Body of pancreas (tissue), 4 donors: Measurements from ENCODE around the gene CREB5. TPM values are rescaled to one million over a fixed set of nuclear protein-coding genes. Genes with fewer than 3 reads are reported as not detected.

Experiments
- ATAC-seq: fragments of 150-250 bp; one replicate; pipeline ENCODE4 v1.9.1; 2016
- DNase-seq, 4 donors: peaks; one replicate each; pipeline ENCODE4 v3.0.0-alpha.2; 2019
- H3K27ac ChIP-seq, 4 donors: fragments of 200-600 bp; sonication (generic); 1 replicate in 3 of 4; 2 replicates in 1 of 4; pipeline versions ENCODE4 v1.5.1 to v1.6.1; 2016 to 2019; ENCODE audit warnings: mild to moderate bottlenecking in 1 of 4, mixed read lengths in 1 of 4, moderate library complexity in 1 of 4
- H3K27me3 ChIP-seq, 2 donors: fragments of 200-600 bp; sonication (generic); one replicate each; pipeline ENCODE4 v1.6.0; 2016; ENCODE audit warnings: mild to moderate bottlenecking in 1 of 2
- H3K36me3 ChIP-seq, 2 donors: fragments of 200-600 bp; sonication (generic); replicated peaks in 1 of 2; 2 replicates each; pipeline ENCODE4 v1.5.1; 2016; ENCODE audit warnings: low read depth in 2 of 2; ENCODE audit not compliant: insufficient read depth in 1 of 2
- H3K4me1 ChIP-seq: fragments of 200-600 bp; sonication (generic); one replicate; pipeline ENCODE4 v1.6.0; 2016
- H3K4me3 ChIP-seq, 2 donors: fragments of 200-600 bp; sonication (generic); 1 replicate in 1 of 2; 2 replicates in 1 of 2; pipeline ENCODE4 v1.5.1; 2016 to 2019
- H3K9me3 ChIP-seq, 3 donors: fragments of 200-600 bp; sonication (generic); 1 replicate in 2 of 3; 2 replicates in 1 of 3; pipeline ENCODE4 v1.5.1; 2016
- CTCF ChIP-seq, 7 experiments: fragments of 450-650 bp in 4 of 7; fragments of 200-600 bp in 3 of 7; sonication (generic) in 3 of 7; IDR thresholded peaks; one replicate each; pipeline ENCODE4 v1.5.1; 2016 to 2019; ENCODE audit warnings: antibody characterized with exemption in 7 of 7
- POLR2A ChIP-seq, 3 donors: fragments of 450-650 bp; IDR thresholded peaks; one replicate each; pipeline ENCODE4 v1.6.1; 2016; ENCODE audit warnings: antibody characterized with exemption in 3 of 3, mild to moderate bottlenecking in 2 of 3
- WGBS, 2 donors: methylation state at CpG; one replicate each; pipeline ENCODE4 v1.1.5; 2017; 5-methylcytosine and 5-hydroxymethylcytosine counted together
- intact Hi-C: fragments of 100-400 bp; cut with DNase I; formaldehyde crosslinking; loops from one replicate; pipeline ENCODE4 v1.15.1; 2023
- total RNA-seq, 2 donors: library from RNA; depleted of rRNA; stranded (reverse); fragments of >200 nt; gene quantifications; one replicate each; pipeline ENCODE4 v1.1.0, GENCODE V29; 2016

Gene CREB5
- total RNA-seq, 2 donors from 2014 or later: 10.4 to 25.7 TPM

GRCh38 chr7:28371846-28372245 lies 40.5 kb upstream of the CREB5 start:
- H3K9me3 ChIP-seq: no peaks in the 10 kb centered on the region
- H3K27ac ChIP-seq: no peak overlapping the region
- intact Hi-C loops: no loop called here
- H3K27me3 ChIP-seq: no peaks in the 10 kb centered on the region
- no peak for TF ChIP-seq POLR2A (IDR thresholded peaks at IDR 0.05)
- TF ChIP-seq CTCF (IDR thresholded peaks at IDR 0.05): no peak
- WGBS, 2 donors: 54 to 55% methylated on average over 7 of the region's 7 CpGs
- DNase-seq: no peak
- no peak overlapping the region for H3K4me3 ChIP-seq
- no peaks in the 10 kb centered on the region for H3K36me3 ChIP-seq
- no peak for ATAC-seq
- H3K4me1 ChIP-seq: no peaks in the 10 kb centered on the region

GRCh38 chr7:28373990-28374389 lies 38.3 kb upstream of the CREB5 start:
- ATAC-seq (no peak), DNase-seq (no peak)
- H3K27ac ChIP-seq: no peak overlapping the region
- H3K36me3 ChIP-seq: no peaks in the 10 kb centered on the region
- H3K4me1 ChIP-seq: no peaks in the 10 kb centered on the region
- TF ChIP-seq CTCF (IDR thresholded peaks at IDR 0.05) (no peak), POLR2A (IDR thresholded peaks at IDR 0.05) (no peak)
- H3K4me3 ChIP-seq: no peak overlapping the region
- WGBS, 2 donors: 81 to 86% methylated on average over 3 of the region's 3 CpGs
- no peaks in the 10 kb centered on the region for H3K9me3 ChIP-seq
- intact Hi-C loops: no loop called here
- no peaks in the 10 kb centered on the region for H3K27me3 ChIP-seq

- DNase-seq: no peak
- intact Hi-C loops: no loop called here
These were observed 36.6 kb upstream of the CREB5 start for GRCh38 chr7:28375729-28376128.

GRCh38 chr7:28376634-28377033 lies 35.7 kb upstream of the CREB5 start:
- Histone ChIP-seq H3K4me3 (no peak overlapping the region), H3K27me3 (no peaks in the 10 kb centered on the region), H3K36me3 (no peaks in the 10 kb centered on the region), H3K4me1 (no peaks in the 10 kb centered on the region), H3K9me3 (no peaks in the 10 kb centered on the region), H3K27ac (no peak overlapping the region)
- 84 to 90% methylated on average over 2 of the region's 2 CpGs for WGBS, 2 donors
- TF ChIP-seq CTCF (IDR thresholded peaks at IDR 0.05): no peak
- DNase-seq (no peak), ATAC-seq (no peak)
- intact Hi-C loops: no loop called here

More at GRCh38 chr7:28375729-28376128, 36.6 kb upstream of the CREB5 start:
- H3K36me3 ChIP-seq: no peaks in the 10 kb centered on the region
- no peaks in the 10 kb centered on the region for H3K4me1 ChIP-seq
- H3K27me3 ChIP-seq: no peaks in the 10 kb centered on the region
- no peaks in the 10 kb centered on the region for H3K9me3 ChIP-seq
- 64 to 69% methylated on average over 1 of the region's 1 CpG for WGBS, 2 donors
- H3K4me3 ChIP-seq: no peak overlapping the region
- no peak overlapping the region for H3K27ac ChIP-seq
- no peak for ATAC-seq
- TF ChIP-seq CTCF (IDR thresholded peaks at IDR 0.05): no peak
- no peak for TF ChIP-seq POLR2A (IDR thresholded peaks at IDR 0.05)

- intact Hi-C loops: no loop called here
- Histone ChIP-seq H3K9me3 (no peaks in the 10 kb centered on the region), H3K27ac (no peak overlapping the region), H3K4me3 (no peak overlapping the region), H3K27me3 (no peaks in the 10 kb centered on the region), H3K36me3 (no peaks in the 10 kb centered on the region), H3K4me1 (peaks cover 9% of the 10 kb centered on the region)
- no peak for ATAC-seq
- TF ChIP-seq CTCF (IDR thresholded peaks at IDR 0.05): no peak
- TF ChIP-seq POLR2A (IDR thresholded peaks at IDR 0.05): no peak
- WGBS, 2 donors: 63 to 68% methylated on average over 3 of the region's 3 CpGs
- no peak for DNase-seq
These were observed 33.7 kb upstream of the CREB5 start for GRCh38 chr7:28378574-28379149.
